Fibroblast of peridontal ligament (primary cell): ENCODE measurements around the gene RPS6KA1.
"Not testable (repeated sequence)": the region's sequence is repeated elsewhere in the genome, so short reads cannot be mapped to it uniquely, and the experiment has no call there.

Experiments used
- DNase-seq: peaks from one replicate; pipeline ENCODE4 v3.0.0-alpha.2; 2010; ENCODE audit errors: extremely low read depth

The RPS6KA1 gene

GRCh38 chr1:26529655-26530409, at the start of gene RPS6KA1:
Gene RPS6KA1, plus strand, starts transcription at chr1:26529761. Its CDS starts 160 bp downstream, at chr1:26529921.
- DNase-seq, result no peak

GRCh38 chr1:26482921-26483320, 46.6 kb upstream of the RPS6KA1 start:
- peak; percentile 46 for DNase-seq

GRCh38 chr1:26483980-26484379, 45.6 kb upstream of the RPS6KA1 start:
- peak; percentile 45 for DNase-seq

GRCh38 chr1:26490155-26490554, 39.4 kb upstream of the RPS6KA1 start:
- no peak for DNase-seq

GRCh38 chr1:26493267-26493666, 36.3 kb upstream of the RPS6KA1 start:
- no peak for DNase-seq

- no peak for DNase-seq
These were observed 35.6 kb upstream of the RPS6KA1 start for GRCh38 chr1:26493938-26494337.

GRCh38 chr1:26496861-26497260, 32.7 kb upstream of the RPS6KA1 start:
- DNase-seq, result no peak

GRCh38 chr1:26498894-26499293, 30.7 kb upstream of the RPS6KA1 start:
- no peak for DNase-seq

GRCh38 chr1:26500488-26501175, 28.9 kb upstream of the RPS6KA1 start:
- no peak for DNase-seq

GRCh38 chr1:26510711-26511110, 18.9 kb upstream of the RPS6KA1 start:
- not testable (repeated sequence) for DNase-seq

GRCh38 chr1:26515836-26516235, 13.7 kb upstream of the RPS6KA1 start:
- not testable (repeated sequence) for DNase-seq

- DNase-seq, result no peak
These were observed 12.4 kb upstream of the RPS6KA1 start for GRCh38 chr1:26516987-26517765.

- no peak for DNase-seq
These were observed 11.9 kb upstream of the RPS6KA1 start for GRCh38 chr1:26517766-26518049.

GRCh38 chr1:26518355-26518754, 11.2 kb upstream of the RPS6KA1 start:
- DNase-seq, result no peak

- no peak for DNase-seq
These were observed 9.2 kb upstream of the RPS6KA1 start for GRCh38 chr1:26520339-26520738.

GRCh38 chr1:26521669-26522030, 7.9 kb upstream of the RPS6KA1 start:
- no peak for DNase-seq

GRCh38 chr1:26522073-26522472, 7.5 kb upstream of the RPS6KA1 start:
- no peak for DNase-seq

- no peak for DNase-seq
These were observed 5.4 kb upstream of the RPS6KA1 start for GRCh38 chr1:26524181-26524580.

GRCh38 chr1:26526287-26526686, 3.3 kb upstream of the RPS6KA1 start:
- no peak for DNase-seq

GRCh38 chr1:26529405-26529654, 231 bp upstream of the RPS6KA1 start:
- no peak for DNase-seq

GRCh38 chr1:26530410-26530894, 891 bp downstream of the RPS6KA1 start:
- DNase-seq, result no peak

GRCh38 chr1:26530895-26531598, 1.5 kb downstream of the RPS6KA1 start:
- peak; percentile 18 for DNase-seq
